ENCODE measurements around the gene COL9A1.

Gene COL9A1

GRCh38 chr6:70286905-70287304 is 16.0 kb downstream of the COL9A1 start:
- DNase-seq, result no peak

- DNase-seq, result no peak
Measured at GRCh38 chr6:70285201-70285600, 17.7 kb downstream of the COL9A1 start.

DNA sequence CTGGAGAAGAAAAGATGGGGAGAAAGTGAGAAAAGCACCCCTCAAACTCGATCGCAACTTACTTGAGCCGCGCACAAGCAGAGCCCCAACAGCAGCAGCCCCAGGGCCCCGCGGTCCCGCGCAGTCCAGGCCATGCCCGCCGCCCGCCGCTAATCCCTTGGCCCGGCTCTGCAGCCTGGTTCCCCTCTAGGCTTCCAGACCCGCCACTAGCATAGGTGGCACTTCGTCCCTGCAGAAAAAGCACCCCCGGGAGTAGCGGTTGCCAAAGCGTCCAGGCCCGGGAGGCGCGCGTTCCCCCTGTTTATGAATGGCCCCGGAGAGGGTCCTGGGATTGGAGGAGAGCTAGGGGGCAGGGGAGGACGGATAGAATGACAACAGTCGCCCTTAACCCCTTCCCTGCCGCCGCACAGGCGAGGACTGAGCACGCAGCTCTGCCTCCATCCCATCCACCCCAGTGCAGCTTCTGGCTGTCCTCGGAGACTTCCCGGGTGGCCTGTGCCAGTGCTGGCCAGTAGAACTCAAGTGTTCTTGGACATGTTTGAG is 19.9 kb downstream of the COL9A1 start:
- no peak for DNase-seq

- DNase-seq, result no peak
Measured at GRCh38 chr6:70282312-70282918, 20.5 kb downstream of the COL9A1 start.

- no peak for DNase-seq
Measured at GRCh38 chr6:70281923-70282311, 21.0 kb downstream of the COL9A1 start.

GRCh38 chr6:70280400-70280853 is 22.5 kb downstream of the COL9A1 start:
- DNase-seq, result no peak

- DNase-seq, result no peak
Measured at GRCh38 chr6:70277470-70277869, 25.4 kb downstream of the COL9A1 start.

DNA sequence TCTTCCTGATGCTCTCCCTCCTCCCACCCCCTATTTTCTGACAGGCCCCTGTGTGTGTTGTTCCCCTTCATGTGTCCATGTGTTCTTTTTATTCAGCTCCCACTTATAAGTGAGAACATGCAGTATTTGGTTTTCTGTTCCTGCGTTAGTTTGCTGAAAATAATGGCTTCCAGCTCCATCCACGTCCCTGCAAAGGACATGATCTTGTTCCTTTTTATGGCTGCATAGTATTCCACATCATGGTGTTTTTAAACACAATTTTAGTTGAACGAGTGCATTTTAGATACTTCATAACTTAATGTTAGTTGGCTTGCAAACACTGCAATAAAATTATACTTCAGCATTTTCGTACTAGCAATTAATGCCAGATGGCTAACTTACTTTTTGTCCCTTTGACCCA is 28.5 kb downstream of the COL9A1 start:
- no peak for DNase-seq

DNA sequence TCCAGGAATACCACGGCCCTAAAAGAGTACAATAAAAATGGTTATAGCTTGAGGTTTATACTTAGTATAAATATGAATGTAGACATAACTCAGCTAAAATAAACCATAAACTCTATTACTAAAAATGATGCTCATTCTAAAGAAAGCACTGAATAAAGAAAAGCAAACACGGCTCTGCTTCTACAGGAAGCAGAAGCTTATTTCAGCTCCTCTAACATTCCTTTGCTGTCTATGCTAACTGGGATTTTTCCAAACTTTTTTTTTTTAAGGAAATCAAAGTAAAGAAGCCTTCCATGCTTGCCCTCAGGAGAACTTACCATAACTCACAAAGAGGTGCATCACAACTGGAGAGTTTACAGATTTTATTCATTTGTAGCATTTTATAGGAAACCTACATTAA is 30.8 kb downstream of the COL9A1 start:
- no peak for DNase-seq

DNA sequence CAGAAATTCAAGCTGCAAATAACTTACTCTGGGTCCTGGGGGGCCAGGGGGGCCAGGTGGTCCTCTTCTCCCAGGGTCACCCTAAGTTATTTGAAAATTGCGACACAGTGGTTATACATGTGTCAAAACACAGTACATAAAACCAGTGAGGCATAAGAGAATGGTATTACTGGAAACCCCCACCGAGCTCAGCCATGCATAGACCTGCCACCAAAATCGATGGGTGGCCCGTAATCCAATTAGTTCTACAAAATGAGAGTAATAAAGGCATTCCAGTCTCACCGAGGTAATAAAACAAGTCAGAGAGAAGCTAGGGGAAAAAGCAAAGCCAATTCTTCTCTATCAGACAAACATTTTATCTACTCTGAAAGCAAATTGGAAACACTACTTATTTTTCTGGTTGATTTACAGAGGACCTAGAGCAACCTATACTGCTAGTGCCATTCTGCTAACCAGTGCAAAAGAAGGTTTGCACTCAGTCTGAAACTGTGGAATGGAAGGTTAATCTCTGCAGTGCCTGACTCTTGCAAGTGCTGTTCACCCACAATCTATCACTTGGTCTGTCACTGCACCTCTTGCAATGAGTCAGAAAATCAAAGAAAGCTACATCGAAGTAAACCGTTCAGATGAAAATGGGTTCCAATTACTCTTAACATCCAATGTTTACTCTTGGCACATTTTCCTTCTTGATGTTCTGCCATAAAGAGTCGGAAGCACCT is 32.4 kb downstream of the COL9A1 start:
- no peak for DNase-seq

DNA sequence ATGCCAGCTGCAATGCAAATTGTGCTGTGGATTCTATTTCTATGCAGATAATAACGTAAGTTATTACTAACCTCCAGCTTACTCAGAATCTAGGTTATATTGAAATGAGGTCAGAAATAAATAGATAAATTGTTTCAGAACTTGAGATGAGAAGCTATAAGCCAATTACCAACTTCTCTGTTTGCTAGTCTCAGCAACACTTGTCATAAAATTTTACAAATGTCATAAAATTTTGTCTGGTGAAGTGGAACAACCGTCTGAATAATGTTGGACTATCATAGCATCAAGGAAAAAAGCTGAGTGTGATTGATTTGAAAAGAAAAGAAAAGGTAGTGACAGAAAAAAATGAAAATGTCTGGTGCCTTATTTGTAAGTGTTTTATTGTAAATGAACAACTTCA is 36.7 kb downstream of the COL9A1 start:
- no peak for DNase-seq

DNA sequence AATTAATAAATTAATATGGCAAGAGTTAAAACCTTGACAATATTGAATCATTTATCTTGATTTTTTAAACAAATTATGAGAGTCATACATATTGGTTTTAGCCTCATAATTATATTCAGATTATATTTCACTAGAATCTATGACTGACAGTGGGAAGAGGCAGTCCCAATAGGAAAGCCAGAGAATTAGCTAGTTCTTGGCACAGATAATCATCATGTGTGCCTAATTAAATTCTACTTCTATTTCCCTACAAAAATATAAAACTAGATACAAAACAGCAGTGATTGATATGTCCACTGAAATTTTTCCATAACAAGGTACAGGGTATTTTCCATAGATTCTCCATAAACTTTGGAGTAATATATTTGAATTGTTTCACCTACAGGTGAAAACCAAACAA is 38.6 kb downstream of the COL9A1 start:
- no peak for DNase-seq

DNA sequence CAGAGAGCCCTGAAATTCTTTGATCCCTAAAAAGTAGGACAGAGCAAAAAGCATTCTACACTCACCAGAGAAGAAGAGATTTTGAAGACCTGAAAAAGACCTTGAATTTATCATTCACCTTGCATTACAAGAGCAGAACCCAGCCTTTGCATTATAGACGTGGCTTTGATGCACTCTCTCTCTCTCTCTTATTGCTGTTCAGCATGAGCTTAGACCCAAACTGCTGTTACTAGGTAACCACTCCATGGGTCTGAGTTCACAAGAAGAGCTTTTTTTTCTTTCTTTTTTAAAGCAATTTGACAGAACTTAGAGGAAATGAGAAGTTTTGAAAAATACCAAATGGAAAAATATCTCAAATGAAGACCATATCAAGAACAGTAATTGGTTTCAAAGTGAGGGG is 44.4 kb downstream of the COL9A1 start:
- no peak for DNase-seq

GRCh38 chr6:70257768-70258273 is 45.1 kb downstream of the COL9A1 start:
- DNase-seq, result no peak

- no peak for DNase-seq
Measured at GRCh38 chr6:70254784-70255183, 48.1 kb downstream of the COL9A1 start.

DNA sequence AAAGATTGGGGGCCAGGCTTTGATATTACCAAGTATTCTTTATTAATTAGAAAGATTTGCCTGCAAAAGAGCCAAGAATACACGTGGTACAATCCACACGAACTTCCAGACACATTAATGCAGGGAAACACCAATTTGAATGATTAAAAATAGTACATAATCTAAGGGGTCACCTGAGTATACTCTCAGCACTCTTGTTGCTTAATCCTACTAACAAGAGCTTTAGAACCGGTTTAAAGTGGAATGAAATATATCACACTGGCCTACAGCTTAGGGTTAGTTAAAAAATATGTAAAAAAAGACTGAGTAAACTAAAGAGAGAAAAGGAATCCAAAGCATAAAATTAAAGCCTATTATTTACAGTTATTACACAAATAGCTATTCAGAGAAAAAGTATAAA is 49.0 kb downstream of the COL9A1 start:
- no peak for DNase-seq

- no peak for DNase-seq
Measured at GRCh38 chr6:70252604-70253003, 50.3 kb downstream of the COL9A1 start.

DNA sequence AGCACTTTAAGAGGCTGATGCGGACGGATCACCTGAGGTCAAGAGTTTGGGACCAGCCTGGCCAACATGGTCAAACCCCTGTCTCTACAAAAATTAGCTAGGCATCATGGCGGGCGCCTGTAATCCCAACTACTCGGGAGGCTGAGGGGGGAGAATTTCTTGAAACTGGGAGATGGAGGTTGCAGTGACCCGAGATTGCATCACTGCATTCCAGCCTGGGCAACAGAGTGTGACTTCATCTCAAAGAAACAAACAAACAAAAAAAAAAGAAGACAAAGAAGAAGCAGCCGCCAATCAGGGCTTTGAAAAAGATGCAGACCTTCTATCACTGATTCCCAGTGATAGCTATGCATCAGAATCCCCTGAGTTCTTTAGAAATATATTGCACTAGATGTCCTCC is 56.8 kb downstream of the COL9A1 start:
- no peak for DNase-seq

DNA sequence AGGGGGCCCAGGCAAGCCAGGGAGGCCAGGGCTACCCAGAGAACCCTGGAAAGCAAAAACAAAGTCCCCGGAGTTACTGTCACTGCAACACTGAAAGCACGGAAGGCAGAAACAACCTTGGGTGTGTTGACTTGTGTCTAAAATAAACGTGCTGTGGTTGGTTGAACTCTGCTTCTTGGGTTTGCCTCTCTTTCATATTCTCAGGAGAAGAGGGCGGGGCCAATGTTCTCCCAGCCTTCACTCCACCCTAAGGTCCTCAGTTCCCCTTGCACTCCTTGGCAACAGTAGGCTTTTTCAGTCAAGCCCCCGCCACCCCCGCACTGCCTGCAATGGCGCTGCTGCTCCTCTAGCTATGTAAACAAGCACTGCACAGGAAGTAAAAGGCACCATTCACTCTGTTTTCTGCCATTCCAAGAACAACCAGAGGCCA is 60.9 kb downstream of the COL9A1 start:
- DNase-seq, result no peak

DNA sequence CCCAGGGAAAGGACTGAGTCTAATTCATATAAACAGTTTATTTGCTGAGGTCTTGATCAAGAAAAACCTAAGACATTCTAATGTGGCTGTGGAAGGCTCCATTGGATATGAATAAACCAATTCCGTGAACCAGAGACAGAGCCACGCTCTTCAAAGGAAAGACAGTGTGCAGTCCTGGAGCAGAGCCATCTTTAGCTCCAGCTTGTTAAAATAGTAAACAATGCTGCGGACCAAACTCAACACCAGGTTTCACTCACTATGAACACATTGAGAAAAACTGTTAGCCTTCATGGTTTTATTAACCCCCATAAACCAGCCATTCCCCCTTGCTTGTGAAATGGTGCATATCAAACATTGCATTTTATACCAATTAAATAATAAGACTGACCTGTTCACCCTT is 61.9 kb downstream of the COL9A1 start:
- DNase-seq, result no peak

DNA sequence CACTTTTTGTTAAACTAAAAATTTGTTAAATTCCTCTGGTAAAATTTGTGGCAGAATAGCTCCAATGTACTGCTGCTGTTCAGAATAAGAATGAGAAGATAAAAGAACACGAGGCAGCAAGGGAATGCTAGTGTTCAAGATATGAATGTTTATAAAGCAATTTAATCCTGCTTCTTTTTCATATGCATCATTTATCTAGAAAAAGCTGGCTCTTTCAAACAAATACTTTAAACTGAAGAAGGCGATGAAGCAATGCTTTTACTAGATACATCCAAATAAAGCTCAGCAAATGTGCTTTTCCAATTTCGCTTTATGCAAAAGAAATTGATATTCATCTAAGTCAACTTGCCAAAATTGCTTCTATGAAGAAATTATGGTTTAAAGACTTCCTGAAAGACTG is 66.5 kb downstream of the COL9A1 start:
- DNase-seq, result no peak

DNA sequence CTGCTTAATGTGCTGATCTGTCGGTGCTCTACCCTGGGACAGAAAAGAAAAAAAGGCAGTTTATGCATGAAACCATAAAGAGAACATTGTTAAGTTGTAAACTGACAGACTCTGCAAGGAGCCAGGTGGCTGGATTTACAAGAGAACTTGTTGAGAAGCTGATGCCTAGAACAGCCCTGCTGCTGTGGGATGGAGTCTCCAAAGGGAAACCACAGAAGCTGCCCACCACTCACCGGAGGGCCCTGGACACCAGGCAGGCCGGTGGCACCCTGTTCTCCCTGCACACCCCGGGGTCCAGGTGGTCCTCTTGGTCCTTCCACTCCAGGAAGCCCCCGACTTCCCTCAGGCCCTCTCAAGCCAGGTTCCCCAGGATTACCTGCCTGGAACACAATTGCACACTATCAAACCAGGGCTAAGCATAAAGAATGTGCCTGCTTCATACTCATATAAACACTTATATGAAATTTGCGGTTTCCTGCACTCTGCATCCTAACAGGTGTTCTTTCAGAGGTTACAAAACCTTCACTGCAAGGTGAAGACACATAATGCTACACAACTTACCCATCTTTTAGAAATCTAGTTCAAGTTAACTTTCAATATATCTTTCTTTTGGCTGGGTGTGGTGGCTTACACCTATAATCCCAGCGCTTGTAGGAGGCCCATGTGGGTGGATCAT is 68.2 kb downstream of the COL9A1 start:
- DNase-seq, result no peak

GRCh38 chr6:70231311-70231710 is 71.6 kb downstream of the COL9A1 start:
- no peak for DNase-seq

DNA sequence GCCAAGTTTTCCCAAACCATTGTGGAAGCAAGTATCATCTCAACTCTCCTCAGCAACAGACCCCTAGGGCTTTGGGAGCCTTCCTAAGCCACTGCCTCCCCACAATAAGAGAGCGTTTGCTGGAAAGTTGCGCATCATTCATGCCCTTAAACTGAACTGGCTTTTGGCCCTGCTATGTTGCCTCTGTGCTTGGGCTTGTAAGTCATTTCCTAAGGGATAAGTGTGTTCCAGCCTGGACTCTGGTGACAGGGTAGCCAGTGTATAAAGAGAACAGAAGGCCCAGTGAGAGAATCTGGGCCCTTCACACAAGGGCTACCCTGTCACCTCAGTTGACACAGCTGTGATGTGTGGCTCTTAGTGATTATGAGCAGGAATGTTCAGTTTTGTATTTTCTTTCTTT is 77.8 kb downstream of the COL9A1 start:
- DNase-seq, result peak; percentile 31

Data from midbrain (tissue), 1 donor.